ENCODE measurements around the gene GSE1.

DNA sequence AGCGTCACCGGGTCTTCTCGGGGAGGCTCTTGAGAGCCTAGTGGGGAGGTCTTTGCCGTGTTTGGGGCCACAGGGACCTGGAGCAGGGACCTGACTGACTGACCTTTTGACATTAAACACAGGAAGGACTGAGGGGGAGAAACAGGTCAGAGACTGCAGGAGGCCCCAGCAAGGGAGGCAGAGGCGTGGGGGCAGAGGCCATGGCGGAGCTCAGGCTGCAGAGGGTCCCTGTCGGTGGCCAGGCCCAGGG lies 41.6 kb upstream of the GSE1 start:
- TF ChIP-seq POLR2A (IDR thresholded peaks at IDR 0.05) = no peak
- TF ChIP-seq, protein P1, sequence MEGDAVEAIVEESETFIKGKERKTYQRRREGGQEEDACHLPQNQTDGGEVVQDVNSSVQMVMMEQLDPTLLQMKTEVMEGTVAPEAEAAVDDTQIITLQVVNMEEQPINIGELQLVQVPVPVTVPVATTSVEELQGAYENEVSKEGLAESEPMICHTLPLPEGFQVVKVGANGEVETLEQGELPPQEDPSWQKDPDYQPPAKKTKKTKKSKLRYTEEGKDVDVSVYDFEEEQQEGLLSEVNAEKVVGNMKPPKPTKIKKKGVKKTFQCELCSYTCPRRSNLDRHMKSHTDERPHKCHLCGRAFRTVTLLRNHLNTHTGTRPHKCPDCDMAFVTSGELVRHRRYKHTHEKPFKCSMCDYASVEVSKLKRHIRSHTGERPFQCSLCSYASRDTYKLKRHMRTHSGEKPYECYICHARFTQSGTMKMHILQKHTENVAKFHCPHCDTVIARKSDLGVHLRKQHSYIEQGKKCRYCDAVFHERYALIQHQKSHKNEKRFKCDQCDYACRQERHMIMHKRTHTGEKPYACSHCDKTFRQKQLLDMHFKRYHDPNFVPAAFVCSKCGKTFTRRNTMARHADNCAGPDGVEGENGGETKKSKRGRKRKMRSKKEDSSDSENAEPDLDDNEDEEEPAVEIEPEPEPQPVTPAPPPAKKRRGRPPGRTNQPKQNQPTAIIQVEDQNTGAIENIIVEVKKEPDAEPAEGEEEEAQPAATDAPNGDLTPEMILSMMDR (IDR thresholded peaks at IDR 0.05 in 4 of 5, conservative IDR thresholded peaks at IDR 0.05 in 1 of 5) = no peak

Measured in gastrocnemius medialis (tissue), 4 donors.